ENCODE measurements around the gene NOTCH1. TPM values are rescaled to one million over a fixed set of nuclear protein-coding genes. Genes with fewer than 3 reads are reported as not detected.

The NOTCH1 gene
- total RNA-seq, 2 donors from 2014 or later: 29.6 to 65.3 TPM

DNA sequence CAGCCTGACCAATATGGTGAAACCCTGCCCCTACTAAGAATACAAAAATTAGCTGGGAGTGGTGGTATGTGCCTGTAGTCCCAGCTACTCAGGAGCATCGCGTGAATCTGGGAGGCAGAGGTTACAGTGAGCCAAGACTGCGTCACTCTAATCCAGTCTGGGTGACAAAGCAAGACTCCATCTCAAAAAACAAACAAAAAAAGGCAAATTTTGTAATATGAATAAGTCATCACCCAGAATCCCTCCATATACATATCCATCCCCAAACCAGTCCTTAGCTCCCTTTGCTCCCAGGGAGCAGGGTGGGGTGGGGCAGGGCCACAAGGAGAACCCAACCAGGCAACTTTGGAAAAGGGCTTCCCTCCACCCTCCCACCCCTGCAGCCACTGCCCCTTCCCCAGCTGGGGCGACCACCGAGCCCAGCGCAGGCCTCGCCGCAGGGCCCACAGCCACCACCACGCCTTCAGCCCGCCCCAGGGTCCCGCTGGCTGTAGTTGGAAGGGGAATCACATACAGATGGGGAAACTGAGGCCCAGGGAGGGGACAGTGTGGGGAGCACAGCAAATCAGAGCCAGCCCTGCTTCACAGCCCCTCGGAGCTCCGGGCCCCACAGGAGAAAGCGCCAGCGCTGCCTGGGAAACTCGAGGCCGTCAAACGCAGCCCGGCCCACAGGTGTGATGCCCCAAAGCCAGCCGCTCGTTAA, 7.8 kb downstream of the NOTCH1 start:
- WGBS, 2 donors: 84 to 92% methylated on average over 3 to 20 of the region's 21 CpGs
- H3K9me3 ChIP-seq: no peaks in the 10 kb centered on the region
- intact Hi-C loops (cut with DNase I): no loop called here
- no peak overlapping the region for H3K4me3 ChIP-seq
- H3K4me1 ChIP-seq: peaks cover 77% of the 10 kb centered on the region
- no peaks in the 10 kb centered on the region for H3K27me3 ChIP-seq
- peaks cover 0 to 3% of the 10 kb centered on the region in 2 donors for H3K36me3 ChIP-seq (replicated peaks in 1 of 2; ENCODE audit: insufficient read depth in 1 of 2, low read depth in 2 of 2)
- TF ChIP-seq, protein P1, sequence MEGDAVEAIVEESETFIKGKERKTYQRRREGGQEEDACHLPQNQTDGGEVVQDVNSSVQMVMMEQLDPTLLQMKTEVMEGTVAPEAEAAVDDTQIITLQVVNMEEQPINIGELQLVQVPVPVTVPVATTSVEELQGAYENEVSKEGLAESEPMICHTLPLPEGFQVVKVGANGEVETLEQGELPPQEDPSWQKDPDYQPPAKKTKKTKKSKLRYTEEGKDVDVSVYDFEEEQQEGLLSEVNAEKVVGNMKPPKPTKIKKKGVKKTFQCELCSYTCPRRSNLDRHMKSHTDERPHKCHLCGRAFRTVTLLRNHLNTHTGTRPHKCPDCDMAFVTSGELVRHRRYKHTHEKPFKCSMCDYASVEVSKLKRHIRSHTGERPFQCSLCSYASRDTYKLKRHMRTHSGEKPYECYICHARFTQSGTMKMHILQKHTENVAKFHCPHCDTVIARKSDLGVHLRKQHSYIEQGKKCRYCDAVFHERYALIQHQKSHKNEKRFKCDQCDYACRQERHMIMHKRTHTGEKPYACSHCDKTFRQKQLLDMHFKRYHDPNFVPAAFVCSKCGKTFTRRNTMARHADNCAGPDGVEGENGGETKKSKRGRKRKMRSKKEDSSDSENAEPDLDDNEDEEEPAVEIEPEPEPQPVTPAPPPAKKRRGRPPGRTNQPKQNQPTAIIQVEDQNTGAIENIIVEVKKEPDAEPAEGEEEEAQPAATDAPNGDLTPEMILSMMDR (IDR thresholded peaks at IDR 0.05): no peak
- TF ChIP-seq POLR2A (IDR thresholded peaks at IDR 0.05): no peak
- DNase-seq: no peak
- no peak for ATAC-seq
- peak overlapping the region in 2 of 4 donors; percentile 73 to 75 for H3K27ac ChIP-seq

DNA sequence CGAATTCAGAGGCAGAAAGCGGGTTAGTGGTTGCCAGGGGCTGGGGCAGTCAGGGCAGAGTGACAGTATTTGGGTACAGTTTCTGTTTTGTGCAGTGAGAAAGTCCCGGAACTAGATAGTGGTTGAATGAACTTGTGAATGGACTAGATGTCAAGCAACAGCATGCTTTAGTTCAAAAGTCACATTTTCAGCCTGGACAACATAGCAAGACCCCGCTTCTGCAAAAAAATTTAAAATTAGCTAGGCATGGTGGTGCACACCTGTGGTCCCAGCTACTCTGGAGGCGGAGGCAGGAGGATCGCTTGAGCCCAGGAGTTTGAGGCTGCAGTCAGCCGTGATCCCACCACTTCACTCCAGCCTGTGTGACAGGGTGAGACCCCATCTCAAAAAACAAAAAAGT, 8.4 kb downstream of the NOTCH1 start:
- Histone ChIP-seq H3K9me3 (no peaks in the 10 kb centered on the region), H3K27ac (no peak overlapping the region), H3K36me3 (replicated peaks in 1 of 2; ENCODE audit: insufficient read depth in 1 of 2, low read depth in 2 of 2) (peaks cover 0 to 3% of the 10 kb centered on the region in 2 donors), H3K27me3 (no peaks in the 10 kb centered on the region), H3K4me3 (no peak overlapping the region), H3K4me1 (peaks cover 78% of the 10 kb centered on the region)
- ATAC-seq (no peak), DNase-seq (no peak)
- TF ChIP-seq, protein P1 (IDR thresholded peaks at IDR 0.05): no peak
- TF ChIP-seq POLR2A (IDR thresholded peaks at IDR 0.05): no peak
- 93 to 95% methylated on average over 7 of the region's 7 CpGs for WGBS, 2 donors
- intact Hi-C loops (cut with DNase I): no loop called here

DNA sequence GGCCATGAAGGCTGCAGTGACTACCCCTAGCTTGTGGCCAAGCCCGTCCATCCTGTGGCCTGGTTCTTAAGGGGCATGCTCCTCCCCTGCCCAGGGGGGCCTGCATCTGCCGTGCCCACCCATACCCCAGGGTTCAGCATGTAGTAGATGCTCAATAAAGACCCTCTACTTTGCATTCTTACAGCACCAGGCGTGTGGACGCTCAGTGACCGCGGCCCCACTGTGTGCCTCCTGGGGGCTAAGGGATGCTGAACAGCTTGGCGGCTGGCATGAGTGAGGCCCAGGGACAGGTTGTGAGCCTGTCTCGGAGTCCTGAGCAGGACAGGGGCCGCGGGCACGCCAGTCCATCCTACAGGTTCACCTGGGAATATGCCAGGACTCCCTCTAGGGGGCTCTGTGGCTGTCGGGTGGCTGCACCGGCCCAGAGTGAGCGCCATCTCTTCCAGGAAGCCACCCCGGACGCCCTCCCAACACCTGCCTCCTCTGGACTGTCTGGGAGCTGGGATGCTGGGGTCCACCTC, 9.1 kb downstream of the NOTCH1 start:
- TF ChIP-seq, protein P1 (IDR thresholded peaks at IDR 0.05): no peak
- no peak for TF ChIP-seq POLR2A (IDR thresholded peaks at IDR 0.05)
- Histone ChIP-seq H3K4me3 (no peak overlapping the region), H3K27me3 (no peaks in the 10 kb centered on the region), H3K27ac (no peak overlapping the region), H3K9me3 (no peaks in the 10 kb centered on the region), H3K4me1 (peaks cover 76% of the 10 kb centered on the region), H3K36me3 (replicated peaks in 1 of 2; ENCODE audit: insufficient read depth in 1 of 2, low read depth in 2 of 2) (peaks cover 0 to 3% of the 10 kb centered on the region in 2 donors)
- WGBS, 2 donors: 84 to 92% methylated on average over 7 to 16 of the region's 16 CpGs
- intact Hi-C loops (cut with DNase I): no loop called here
- ATAC-seq (no peak), DNase-seq (no peak)

DNA sequence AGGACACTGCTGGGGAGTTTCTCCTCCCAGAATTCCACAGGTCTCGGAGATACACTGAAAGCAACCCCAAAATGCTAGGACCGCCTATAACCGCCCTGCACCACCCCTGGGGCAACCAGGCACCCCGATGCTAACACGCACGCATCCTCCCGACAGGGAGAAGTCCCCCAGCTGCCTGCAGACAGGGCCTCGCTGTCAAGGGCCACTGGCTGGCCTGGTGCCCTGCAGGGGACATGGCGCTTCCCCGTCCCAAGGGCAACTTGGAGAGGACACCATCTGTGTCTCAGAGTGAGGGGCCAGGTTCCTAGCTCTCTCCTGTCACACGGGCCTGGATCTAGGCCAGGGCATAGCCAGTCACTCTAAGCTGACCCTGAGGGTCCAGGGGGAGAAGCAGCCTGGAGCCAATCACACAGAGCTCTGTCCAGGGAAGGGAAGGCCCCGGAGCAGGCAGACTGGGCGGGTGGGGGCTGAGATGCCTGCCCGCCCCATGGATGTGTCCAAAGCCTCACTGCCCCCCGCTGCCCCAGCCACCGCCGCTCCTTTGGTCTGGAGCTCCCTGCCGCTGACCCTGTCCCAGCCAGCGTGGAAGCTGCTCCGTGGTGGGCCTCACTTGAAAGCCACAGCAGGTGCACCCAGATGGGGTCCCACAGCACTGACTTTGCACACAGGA, 9.7 kb downstream of the NOTCH1 start:
- DNase-seq: no peak
- no peak for ATAC-seq
- Histone ChIP-seq H3K27ac (no peak overlapping the region), H3K4me3 (no peak overlapping the region), H3K27me3 (no peaks in the 10 kb centered on the region), H3K9me3 (no peaks in the 10 kb centered on the region), H3K36me3 (replicated peaks in 1 of 2; ENCODE audit: insufficient read depth in 1 of 2, low read depth in 2 of 2) (peaks cover 0 to 3% of the 10 kb centered on the region in 2 donors), H3K4me1 (peaks cover 73% of the 10 kb centered on the region)
- WGBS, 2 donors: 87 to 90% methylated on average over 3 to 20 of the region's 20 CpGs
- intact Hi-C loops (cut with DNase I): no loop called here
- TF ChIP-seq, protein P1 (IDR thresholded peaks at IDR 0.05): no peak
- TF ChIP-seq POLR2A (IDR thresholded peaks at IDR 0.05): no peak

Measured in body of pancreas (tissue), 4 donors.